ENCODE measurements around the gene FGF22.

The FGF22 gene

GRCh38 chr19:602391-603301, 37.0 kb upstream of the FGF22 start:
- TF ChIP-seq CTCF (IDR thresholded peaks at IDR 0.05), result no peak

- TF ChIP-seq CTCF (IDR thresholded peaks at IDR 0.05), result no peak
Measured at GRCh38 chr19:604355-604754, 35.3 kb upstream of the FGF22 start.

- no peak for TF ChIP-seq CTCF (IDR thresholded peaks at IDR 0.05)
Measured at GRCh38 chr19:607301-608154, 32.2 kb upstream of the FGF22 start.

GRCh38 chr19:608155-609003, 31.3 kb upstream of the FGF22 start:
- no peak for TF ChIP-seq CTCF (IDR thresholded peaks at IDR 0.05)

GRCh38 chr19:609004-609346, 30.7 kb upstream of the FGF22 start:
- TF ChIP-seq CTCF (IDR thresholded peaks at IDR 0.05), result no peak

- no peak for TF ChIP-seq CTCF (IDR thresholded peaks at IDR 0.05)
Measured at GRCh38 chr19:610071-610800, 29.4 kb upstream of the FGF22 start.
